ENCODE results near the gene SPAG8.

Gene SPAG8

DNA sequence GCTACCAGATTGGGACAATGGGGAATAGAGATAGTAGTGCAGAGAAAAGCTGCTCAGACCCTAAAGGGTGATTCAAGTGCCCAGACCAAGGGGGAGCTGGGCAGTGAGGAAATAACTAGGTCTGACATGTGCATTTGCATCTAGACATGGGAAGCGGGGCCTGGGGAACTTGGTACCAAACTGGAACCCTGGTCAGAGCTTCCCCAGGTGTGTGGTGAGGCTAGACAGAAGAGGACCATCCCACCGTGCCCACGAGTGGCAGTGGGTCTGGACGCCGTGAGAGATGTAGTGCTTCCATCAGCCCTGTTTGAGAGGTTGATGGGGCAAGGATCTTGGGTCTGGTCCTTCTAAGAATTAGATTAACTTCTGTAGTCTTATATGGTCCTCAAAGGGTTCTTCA is 24.5 kb upstream of the SPAG8 start:
- DNase-seq (ENCODE audit: low spot score): no peak

DNA sequence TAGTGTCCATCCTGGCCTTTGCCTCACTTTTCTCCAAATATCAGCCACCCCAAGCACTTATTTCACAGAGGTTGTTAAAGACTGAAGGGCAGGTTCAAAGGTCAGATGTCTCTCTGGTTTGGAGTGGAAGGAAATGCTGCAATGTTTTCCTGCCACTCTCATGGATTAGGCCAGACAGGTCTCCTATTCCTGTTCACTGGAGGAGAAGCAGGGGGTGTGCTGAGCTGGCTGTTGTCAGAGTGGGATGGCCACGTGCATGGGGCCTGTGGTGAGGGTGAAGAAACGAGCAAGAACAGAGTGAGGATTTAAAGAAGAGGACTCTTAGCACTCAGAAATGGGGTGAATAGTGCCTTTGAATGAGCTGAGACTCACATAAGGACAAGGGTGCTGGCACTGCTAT is 23.7 kb upstream of the SPAG8 start:
- no peak for DNase-seq (ENCODE audit: low spot score)

DNA sequence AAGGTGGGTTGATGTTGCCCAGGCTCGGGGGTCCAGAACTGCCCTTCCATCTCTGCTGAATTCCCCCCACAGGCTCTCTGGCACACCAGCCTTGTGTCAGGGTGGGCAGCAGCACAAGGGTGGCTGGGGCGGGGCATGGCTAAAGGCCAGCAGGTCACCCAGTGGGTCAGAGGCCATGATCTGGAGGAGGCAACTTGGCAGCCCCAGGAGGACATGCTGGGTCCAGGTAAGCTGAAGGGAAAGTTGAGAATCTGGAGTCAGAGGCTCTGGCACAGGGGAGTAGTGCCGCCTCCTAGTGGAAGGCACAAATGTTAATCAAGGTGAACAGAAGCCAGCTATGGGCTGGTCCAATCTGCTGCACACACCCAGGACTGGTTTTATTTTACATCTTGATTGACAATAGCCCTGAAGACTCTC is 23.2 kb upstream of the SPAG8 start:
- peak; percentile 42 for DNase-seq (ENCODE audit: low spot score)

DNA sequence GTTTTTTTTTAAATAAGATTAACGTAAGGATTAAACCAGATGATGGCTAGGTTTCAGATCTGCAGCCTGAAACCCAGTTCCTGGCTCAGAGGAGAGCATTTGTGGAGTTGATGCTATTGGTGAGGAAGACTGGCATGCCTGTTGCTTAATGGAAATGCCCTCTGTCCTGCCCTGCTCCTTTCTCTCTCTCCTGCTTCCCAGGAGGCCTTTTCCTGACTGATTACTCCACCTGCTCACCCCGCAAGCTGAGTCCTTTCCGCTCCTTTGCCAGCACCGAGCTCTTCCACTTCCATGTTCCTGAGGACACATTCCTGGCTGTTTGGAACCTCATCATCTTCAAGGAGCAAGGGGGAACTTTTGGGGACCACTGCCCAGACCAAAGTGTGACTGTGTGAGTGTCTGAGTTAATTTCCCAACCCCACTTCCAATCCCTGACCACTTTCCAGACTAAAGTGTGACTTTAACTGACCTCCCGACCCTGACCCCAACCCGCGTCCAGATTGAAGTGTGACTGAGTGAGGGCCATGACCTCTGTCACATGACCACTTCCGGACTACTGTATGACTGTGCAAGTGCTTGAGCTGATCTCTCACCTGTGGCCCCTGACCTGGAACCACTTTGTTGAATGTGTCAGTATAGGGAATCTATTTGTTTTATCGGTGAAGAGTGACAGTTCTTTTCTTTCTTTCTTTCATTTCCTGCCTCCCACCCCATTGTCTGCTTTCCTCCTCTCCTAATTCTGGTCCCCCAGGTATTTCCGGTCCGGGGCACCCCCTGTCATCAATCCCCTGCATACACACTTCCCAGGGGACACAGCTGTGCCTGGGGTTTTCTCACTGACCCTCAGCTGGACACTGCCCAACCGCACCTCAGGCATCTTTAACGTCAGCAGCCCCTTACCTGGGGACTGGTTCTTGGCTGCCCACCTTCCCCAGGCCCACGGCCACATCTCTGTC is 22.5 kb upstream of the SPAG8 start:
- DNase-seq (ENCODE audit: low spot score): no peak

DNA sequence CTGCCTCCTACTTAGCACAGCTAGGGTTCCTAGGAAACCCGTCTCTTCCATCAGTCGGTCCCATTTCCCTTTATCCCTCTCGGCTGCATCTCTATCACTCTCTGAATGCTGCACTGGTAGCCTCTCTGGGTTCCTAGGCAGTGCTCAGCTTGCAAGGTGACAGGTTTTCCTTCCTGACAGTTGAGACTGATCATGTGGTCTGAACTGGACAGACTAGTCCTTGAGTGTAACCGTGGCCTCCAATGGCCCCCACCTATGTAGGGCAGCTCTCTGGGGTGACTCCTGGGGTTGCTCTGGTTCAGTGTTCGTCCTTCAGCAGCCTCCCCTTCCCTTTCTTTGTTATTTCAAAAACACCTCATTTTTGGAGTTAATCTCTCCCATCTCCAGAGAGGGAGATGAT is 20.8 kb upstream of the SPAG8 start:
- peak; percentile 36 for DNase-seq (ENCODE audit: low spot score)

DNA sequence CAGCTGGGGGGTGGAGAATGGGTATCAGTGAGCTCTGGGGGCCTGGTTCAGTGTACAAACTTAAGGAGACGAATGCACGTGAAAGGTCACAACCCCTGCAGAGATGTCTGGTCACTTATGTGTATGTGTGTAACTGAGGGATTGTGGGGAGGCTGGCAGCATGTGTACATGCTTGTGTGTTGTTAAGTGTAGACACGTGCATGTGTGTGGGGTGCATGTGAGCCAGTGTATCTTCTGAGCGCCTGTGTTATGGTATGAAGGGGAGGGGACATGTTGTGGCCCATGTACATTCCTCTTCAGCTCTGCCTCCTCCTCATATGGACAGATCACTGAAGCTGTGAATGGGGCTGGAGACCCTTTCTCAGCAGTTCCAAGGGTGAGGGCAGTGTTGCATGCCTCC is 19.0 kb upstream of the SPAG8 start:
- DNase-seq (ENCODE audit: low spot score): no peak

DNA sequence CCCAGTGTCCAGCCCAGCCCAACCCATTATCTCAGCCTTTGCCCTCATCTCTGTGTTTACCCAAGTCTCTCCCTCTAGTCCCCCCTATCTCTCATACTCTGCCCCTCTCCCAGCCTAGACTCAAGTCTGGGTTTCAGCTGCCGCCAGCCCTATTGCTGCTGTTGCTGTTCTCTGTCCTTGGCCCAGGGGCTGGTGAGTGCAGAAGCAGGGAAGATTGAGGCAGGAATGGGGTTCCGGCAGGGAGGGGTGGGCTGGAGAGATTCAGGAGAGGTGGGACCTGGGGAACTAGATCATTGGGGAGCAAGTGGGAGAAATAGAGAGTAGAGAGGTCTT is 17.7 kb upstream of the SPAG8 start:
- no peak for DNase-seq (ENCODE audit: low spot score)

DNA sequence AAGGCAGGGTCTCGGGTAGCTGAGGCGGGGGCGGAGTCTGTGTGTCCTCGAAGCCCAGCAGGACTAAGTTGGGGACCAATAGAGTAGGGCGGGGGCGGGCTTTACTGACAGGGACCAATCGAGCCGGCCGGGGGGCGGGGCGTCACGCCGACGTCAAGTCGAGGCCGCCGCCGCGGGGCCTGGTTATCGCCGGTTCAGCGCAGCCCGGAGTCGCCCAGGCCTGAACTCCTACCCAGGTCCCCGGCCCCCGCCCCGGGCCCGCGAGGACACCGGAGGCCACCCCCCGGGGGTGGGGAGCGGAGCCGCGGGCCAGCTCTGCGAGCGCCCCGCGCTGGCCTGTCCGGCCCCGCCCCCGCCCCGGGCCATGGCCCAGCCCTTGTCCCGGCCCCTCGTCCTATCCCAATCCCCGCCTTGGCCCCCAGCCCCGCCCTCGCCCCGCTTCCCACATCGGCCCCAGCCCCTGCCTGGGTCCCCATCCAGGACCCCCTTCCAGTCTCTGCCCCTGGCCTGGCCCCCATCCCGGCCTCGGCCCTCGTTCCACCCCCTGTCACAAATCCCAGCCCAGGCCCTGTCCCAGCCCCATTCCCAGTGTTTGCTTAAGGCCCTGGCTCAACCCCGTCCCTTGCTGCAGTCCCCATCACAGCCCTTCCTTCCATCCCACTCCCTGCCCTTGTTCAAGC is 17.2 kb upstream of the SPAG8 start, which contains the start of gene TMEM8B:
TSS of gene TMEM8B (plus strand) at position 145 of the 680 bp plus-strand sequence. CDS start at position 365, 220 bp downstream.
- peak; percentile 95 for DNase-seq (ENCODE audit: low spot score)

DNA sequence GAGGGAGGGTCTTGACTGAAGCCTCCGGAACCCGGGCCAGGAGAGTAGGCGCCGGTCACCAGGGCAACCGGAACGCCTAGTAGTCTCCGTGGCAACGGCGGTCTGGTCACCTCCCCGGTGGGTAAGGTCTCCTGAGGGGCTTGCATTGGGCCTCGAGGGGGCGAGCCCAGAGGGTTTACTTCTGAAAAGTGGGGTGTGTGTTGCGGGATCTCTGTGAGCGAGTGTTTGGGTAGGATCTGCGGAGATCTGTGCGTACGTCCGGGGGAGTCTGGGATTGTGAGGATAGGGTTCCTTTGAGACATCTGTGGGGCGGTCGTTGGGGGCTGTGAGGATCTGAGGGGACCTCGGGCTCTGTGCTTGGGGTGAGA is 16.6 kb upstream of the SPAG8 start, which contains the start of gene FAM221B:
TSS of gene FAM221B (minus strand) at position 17 of the 368 bp plus-strand sequence. CDS start 2,571 bp downstream, outside the sequence.
- no peak for DNase-seq (ENCODE audit: low spot score)

DNA sequence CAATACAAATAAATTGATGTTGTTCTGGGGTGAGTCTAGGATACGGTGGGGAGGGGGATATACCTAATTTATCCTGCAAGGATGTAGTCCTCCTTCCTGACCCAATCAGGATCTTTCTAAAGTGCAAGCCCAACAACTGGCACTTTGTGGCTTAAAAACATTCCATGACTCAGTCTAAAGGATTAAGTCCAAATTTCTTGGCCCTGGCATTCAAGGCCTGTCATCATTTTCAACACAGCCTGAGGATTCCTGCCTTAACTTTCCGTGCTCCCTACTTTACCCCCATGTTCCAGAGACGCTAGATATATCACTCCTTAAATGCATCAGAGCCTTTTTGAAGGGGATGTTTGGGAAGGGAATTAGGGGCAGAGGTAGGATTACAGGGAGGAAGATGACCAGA is 15.4 kb upstream of the SPAG8 start:
- DNase-seq (ENCODE audit: low spot score): no peak

DNA sequence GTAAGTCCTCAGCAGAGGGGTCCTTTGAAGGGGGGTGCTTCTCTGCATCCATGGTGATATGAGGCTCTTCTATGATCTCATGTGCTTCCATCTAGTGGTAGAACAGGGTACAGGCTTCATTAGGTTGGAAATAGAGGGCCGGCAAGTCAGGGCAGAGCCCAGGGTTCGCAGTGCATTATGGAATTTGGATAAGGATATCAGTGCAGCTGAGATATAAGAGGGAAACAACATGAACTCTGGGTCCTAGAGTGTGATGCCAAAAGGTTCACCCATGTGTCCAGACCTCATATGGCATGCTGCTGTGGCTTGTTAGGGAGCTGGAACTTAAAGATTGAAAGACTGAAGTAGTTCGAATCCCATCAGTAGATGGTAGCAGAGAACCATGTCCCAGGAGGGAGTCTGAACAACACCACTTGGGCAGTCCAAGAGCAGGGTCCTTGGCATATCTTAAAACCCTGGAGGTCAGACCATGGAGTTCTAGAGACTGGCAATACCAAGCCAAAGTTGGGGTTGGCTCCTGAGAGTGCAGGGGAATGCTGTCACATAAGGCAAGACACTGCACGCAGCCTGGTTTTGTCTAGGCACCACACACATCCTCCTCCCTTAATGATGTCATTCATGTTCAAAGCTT is 14.1 kb upstream of the SPAG8 start:
- DNase-seq (ENCODE audit: low spot score): peak; percentile 76

DNA sequence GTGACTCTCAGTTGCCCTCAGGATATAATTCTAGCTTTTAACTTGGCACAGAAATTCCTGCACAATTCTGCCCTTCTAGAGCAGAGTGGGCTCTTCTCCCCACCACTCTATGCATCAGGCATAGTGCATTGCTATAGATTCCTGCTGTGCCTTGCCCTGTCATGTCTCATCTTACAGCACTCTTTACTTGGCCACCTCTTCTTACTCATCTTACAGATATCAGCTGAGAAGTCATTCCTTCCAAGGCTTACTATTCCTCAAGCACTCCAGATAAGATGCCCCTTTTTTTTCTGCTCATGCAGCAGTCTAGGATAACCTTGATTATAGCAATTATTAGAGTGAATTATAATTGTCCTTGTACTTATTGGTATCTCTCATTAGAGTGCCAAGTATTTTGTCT is 10.9 kb upstream of the SPAG8 start:
- DNase-seq (ENCODE audit: low spot score): no peak

DNA sequence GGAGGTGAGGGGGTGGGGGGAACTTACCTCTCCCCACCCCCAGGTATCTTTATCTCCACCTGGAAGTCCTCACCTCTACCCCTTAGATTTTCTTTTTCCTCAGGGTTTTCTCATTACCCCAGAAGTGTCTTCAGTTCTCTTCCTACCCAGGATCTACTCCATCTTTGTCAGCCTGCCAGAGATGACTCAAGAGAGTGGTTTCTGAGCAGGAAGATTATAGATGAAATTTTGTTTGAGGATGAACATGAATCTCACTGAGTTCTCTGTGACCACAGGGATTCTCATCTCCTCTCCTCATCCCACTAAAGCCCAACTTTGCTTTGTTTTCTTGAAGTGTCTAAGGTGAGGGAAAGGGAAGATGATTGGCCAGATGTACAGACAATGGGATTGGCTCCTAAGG is 8.0 kb upstream of the SPAG8 start:
- no peak for DNase-seq (ENCODE audit: low spot score)

DNA sequence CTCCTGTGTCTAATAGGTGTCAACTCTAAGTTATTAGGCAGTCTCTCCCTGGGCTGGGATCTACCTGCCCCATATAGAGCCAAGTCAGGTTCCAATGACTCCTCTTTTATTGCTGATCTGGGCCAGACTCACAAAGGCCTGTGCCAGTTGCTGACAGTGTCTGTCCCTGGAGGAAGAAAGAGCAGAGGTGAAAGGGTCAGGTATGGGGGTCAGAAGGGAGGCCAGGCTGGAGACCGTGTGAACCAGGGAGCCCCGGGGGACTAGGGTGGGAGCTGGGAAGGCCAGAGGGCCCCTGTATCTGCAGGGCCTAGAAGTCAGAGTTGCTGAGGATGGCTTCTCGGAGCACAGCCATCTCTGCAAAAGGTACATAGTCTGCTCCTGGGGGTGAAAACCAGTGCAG is 6.3 kb upstream of the SPAG8 start:
- DNase-seq (ENCODE audit: low spot score): no peak

DNA sequence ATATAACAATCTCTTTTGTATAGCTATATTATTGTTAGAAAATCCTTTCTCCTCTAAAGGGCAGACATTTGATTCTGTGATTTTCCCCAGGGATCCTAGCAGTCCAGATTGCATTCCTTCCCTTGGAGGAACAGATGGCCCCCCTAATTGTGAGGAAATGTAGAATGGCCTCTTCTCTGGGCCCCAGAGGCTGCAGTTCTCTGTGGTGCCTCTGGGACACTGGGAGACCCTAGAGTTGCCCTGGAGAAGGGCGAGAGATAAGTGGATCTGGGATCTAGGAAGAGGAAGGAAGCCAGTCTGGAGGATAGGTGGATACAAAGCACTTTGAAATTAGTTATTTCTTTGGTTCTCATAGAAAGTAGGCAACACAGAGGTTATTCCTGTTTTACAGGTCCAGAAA is 4.6 kb upstream of the SPAG8 start:
- no peak for DNase-seq (ENCODE audit: low spot score)

DNA sequence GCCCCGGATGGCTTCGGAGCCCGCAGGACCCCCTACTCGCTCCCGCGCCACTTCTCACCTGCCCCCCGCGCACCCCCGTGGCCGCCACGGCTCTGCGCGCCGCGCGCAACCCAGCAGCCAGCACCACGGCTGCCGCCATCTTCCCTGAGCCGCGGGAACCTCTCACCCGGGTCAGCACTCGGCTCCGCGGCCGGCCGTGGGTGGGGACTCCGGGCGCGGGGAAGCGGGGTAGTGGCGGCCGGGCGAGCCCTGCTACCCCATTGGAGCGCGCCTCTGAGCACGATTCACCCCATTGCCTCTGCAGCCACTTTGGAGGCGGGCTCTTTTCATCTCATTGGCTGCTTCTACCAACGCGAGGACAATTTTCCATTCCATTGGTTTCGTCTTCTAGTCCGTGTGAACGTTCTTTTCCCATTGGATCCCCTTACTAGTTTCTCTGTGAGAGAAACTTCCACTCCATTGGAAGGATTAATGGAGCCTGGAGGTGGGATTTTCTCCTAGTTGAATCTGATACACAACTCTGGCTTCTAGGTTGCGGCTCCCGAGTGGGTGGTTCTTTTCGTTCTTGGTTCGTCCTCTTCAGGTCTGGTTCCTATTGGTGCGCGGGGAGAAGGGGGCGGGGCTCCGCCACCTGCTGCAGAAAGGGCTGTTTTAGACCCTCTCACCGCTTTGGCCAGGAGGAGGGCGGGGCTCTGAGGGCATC is 2.9 kb upstream of the SPAG8 start, which contains the start of gene HINT2:
TSS of gene HINT2 (minus strand) at position 202 of the 703 bp plus-strand sequence. CDS start at position 139, 63 bp downstream.
- peak; percentile 100 for DNase-seq (ENCODE audit: low spot score)

DNA sequence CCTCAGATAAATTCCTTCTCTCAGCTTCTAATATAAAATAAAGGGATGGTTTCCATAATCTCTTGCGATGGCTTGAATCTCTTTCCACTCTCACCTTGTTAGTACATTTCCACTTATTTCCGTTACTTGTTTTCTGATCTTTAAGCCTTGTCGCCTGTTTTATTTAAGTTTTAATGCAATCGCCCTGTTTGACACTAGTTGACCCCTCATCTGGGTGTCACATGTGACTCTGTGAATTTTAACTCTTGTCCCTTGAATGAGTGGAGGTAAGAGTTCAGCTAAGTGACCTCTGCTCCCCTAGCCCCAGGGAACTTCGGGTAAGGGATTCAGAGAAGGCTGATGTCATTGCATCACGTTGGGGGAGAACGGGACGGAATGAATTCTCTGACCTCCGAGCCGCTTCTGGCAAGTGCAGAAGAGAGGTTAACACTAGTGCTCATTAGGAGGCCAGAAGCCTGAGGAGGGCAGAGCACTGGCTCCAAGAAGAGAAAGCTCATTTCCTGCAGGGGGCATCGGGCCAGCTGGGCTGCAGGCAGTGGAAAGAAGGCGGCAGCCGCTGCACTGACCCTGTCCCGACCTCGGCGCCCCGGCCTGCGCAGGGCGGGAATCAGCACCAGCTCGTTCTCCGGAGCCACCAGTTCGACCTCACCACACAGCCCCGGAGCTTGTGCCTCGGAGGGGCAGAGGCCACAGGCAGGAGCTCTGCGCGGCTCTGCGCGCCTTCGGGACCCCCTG is 2.2 kb upstream of the SPAG8 start:
- peak; percentile 82 for DNase-seq (ENCODE audit: low spot score)

DNA sequence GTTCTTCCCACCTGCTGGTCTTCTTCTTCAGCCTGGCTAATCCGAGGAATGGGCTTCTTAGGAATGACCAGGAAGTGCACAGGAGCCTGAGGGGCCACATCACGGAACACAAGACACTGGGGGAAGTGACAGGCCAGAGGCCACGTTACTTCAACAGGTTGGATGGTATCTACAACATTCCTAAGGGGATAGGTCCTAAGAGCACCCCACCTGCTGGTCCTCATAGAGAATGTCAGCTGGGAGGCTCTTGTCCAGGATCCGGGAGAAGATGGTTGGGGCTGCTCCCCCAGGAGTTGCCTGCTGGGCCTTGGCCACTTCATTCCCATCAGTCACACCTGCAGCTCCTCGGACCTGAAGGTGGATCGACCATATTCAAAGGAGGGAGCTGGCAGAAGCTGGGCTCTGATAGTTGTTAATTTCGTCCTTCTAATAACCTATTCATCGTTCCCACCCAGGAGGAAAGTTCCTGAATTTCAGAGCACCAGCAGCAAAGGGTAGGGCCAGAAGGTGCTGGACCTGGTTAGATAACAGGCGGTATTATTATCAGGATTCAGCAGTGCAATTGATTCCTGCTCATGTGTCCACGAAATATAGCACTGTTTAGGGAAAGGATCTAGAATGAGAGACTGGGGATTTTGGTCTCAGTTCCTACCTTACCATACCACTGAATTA is 1.5 kb upstream of the SPAG8 start:
- DNase-seq (ENCODE audit: low spot score): peak; percentile 60

DNA sequence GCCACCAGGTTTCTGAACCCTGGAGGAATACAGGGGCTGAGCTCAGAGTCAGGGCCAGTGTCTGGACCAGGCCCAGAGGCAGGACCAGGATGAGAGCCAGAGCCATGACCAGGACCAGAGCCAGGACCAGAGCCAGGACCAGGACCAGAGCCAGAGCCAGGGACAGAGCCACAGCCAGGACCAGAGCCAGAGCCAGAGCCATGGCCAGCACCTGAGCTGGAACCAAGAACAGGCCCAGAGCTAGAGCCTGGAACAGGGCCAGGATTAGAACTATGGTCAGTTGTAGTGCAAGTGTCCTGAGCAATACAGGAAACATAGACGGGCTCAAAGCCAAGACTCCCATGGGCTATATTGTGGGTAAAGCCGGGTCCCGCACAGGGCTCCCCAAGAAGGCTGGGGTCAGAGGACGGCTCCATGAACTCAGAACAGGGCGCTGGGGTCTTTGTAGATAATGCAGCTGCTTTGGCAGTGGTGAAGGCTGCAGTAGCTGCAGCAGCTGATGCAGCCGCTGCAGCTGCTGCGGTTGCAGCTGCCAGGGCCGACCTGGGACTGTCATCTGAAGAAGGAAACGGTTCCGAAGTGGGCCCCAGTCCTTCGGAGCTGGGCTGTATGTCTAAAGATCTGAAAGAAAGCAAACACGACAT is 559 bp downstream of the SPAG8 start:
- DNase-seq (ENCODE audit: low spot score): peak; percentile 62

DNA sequence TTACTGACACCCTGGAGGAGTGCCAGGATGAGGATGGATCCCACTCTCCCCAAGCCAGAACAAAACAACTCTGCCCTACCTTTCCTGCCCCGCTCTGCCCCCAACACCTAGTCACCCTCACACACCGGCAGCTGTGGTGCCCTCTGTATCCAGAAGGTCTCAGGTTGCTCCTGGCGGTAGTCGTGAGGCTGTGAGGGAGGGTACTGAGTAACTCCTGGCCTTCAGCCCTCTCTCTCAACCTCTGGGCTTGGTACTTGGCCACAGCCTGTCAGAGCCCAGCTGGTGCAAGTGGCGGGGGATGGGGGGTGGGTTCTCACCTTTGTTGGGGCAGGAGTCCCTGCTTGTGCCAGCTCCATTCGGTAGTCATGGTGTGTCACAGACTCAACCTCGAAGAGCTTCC is 1.9 kb downstream of the SPAG8 start:
- no peak for DNase-seq (ENCODE audit: low spot score)

Measured in cerebellar cortex (tissue), 1 donor.